ENCODE results near the gene LDLR. TPM values are rescaled to one million over a fixed set of nuclear protein-coding genes. Genes with fewer than 3 reads are reported as not detected.
A peak's percentile ranks its signal among the peaks of the same experiment; 100 is the strongest.
"Not testable (repeated sequence)": the region's sequence is repeated elsewhere in the genome, so short reads cannot be mapped to it uniquely, and the experiment has no call there.

The LDLR gene
- total RNA-seq, 1 donor from 2014 or later, result 121 TPM

DNA sequence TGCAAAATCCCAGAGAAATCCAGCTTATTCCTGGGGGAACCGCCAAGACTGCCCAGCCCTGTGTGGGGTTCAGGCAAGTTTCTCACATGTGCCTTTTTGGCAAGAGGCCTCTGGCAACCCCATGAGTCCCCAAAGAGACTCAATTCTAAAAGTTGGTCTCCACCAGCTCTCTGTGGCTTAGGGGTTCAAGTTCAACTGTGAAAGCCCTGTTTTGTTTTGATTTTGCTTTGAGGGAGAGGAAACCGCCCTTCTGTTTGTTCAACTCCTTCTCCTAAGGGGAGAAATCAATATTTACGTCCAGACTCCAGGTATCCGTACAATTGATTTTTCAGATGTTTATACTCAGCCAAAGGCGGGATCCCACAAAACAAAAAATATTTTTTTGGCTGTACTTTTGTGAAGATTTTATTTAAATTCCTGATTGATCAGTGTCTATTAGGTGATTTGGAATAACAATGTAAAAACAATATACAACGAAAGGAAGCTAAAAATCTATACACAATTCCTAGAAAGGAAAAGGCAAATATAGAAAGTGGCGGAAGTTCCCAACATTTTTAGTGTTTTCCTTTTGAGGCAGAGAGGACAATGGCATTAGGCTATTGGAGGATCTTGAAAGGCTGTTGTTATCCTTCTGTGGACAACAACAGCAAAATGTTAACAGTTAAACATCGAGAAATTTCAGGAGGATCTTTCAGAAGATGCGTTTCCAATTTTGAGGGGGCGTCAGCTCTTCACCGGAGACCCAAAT is 583 bp upstream of the LDLR start:
- Mint-ChIP-seq H3K4me1 (peaks cover 24% of the 10 kb centered on the region), H3K36me3 (ENCODE audit: low read depth) (peaks cover 30% of the 10 kb centered on the region), H3K9me3 (no peaks in the 10 kb centered on the region), H3K4me3 (peak overlapping the region; percentile 97), H3K27me3 (no peaks in the 10 kb centered on the region), H3K27ac (peak overlapping the region; percentile 100)
- intact Hi-C loops (cut with micrococcal nuclease), result loop anchor here (1.0 to 5.0 kb wide), 2 partner anchors 51 to 347 kb away; partner anchors contain the start of genes ODAD3 and PRKCSH
- DNase-seq, result peak; percentile 70

- H3K27me3 Mint-ChIP-seq, result not testable (repeated sequence)
- peaks cover 33% of the 10 kb centered on the region for H3K4me1 Mint-ChIP-seq
- intact Hi-C loops (cut with micrococcal nuclease), result loop anchor here (2.0 to 10.0 kb wide), 3 partner anchors 129 to 985 kb away; partner anchors contain the start of genes ANGPTL6, ILF3, PPAN and SMARCA4
Measured at GRCh38 chr19:11090014-11090263, 676 bp downstream of the LDLR start.

DNA sequence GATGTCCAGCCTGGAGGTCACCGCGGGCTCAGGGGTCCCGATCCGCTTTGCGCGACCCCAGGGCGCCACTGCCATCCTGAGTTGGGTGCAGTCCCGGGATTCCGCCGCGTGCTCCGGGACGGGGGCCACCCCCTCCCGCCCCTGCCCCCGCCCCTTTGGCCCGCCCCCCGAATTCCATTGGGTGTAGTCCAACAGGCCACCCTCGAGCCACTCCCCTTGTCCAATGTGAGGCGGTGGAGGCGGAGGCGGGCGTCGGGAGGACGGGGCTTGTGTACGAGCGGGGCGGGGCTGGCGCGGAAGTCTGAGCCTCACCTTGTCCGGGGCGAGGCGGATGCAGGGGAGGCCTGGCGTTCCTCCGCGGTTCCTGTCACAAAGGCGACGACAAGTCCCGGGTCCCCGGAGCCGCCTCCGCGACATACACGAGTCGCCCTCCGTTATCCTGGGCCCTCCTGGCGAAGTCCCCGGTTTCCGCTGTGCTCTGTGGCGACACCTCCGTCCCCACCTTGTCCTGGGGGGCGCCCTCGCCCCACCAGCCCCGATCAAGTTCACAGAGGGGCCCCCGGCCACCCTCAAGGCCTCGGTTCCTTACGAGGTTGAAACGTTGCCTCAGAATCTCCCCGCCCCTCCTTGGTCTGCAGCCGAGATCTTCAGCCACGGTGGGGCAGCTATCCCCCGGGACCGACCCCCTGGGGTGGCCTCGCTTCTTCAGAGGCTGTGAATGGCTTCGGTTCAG is 1.2 kb downstream of the LDLR start:
- Mint-ChIP-seq H3K36me3 (ENCODE audit: low read depth) (peaks cover 43% of the 10 kb centered on the region), H3K4me1 (peaks cover 37% of the 10 kb centered on the region), H3K27ac (peak overlapping the region; percentile 100), H3K27me3 (no peaks in the 10 kb centered on the region), H3K4me3 (peak overlapping the region; percentile 97), H3K9me3 (no peaks in the 10 kb centered on the region)
- peak; percentile 99 for DNase-seq
- intact Hi-C loops (cut with micrococcal nuclease), result loop anchor here (2.0 to 10.0 kb wide), 3 partner anchors 130 to 986 kb away; partner anchors contain the start of genes ANGPTL6, ILF3, PPAN and SMARCA4

More at GRCh38 chr19:11090014-11090263, 676 bp downstream of the LDLR start:
- Mint-ChIP-seq H3K4me3 (peak overlapping the region; percentile 97), H3K27ac (peak overlapping the region; percentile 100), H3K36me3 (ENCODE audit: low read depth) (peaks cover 40% of the 10 kb centered on the region)
- H3K9me3 Mint-ChIP-seq, DNase-seq: not testable (repeated sequence)

DNA sequence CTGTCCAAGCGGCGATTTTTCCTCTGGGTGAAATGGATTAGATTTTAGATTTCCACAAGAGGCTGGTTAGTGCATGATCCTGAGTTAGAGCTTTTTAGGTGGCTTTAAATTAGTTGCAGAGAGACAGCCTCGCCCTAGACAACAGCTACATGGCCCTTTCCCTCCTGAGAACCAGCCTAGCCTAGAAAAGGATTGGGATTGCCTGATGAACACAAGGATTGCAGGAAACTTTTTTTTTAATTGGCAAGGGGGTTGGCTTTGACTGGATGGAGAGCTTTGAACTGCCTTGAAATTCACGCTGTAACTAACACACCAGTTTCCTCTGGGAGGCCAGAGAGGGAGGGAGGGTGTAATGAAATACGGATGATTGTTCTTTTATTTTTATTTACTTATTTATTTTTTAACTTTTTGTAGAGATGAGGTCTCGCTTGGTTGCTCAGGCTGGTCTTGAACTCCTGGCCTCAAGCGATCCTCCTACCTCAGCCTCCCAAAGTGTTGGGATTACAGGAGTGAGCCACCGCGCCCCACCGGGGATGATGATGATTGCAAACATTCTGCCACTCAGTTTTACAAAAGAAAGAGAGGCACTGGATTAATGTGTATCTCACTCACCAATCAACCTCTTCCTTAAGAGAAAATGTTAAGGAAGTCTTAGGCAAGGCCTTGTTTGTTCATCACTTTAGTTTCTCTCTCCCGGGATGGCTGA is 1.9 kb downstream of the LDLR start:
- H3K36me3 Mint-ChIP-seq (ENCODE audit: low read depth), result peaks cover 49% of the 10 kb centered on the region
- intact Hi-C loops (cut with micrococcal nuclease), result loop anchor here (2.0 to 10.0 kb wide), 3 partner anchors 130 to 986 kb away; partner anchors contain the start of genes ANGPTL6, ILF3, PPAN and SMARCA4
- H3K9me3 Mint-ChIP-seq, result peaks cover under 1% of the 10 kb centered on the region
- H3K27me3 Mint-ChIP-seq, result no peaks in the 10 kb centered on the region
- H3K4me3 Mint-ChIP-seq, result peak overlapping the region; percentile 97
- no peak for DNase-seq
- H3K4me1 Mint-ChIP-seq, result peaks cover 43% of the 10 kb centered on the region
- peak overlapping the region; percentile 94 for H3K27ac Mint-ChIP-seq

GRCh38 chr19:11091703-11092153 is 2.5 kb downstream of the LDLR start:
- Mint-ChIP-seq H3K4me3 (peak overlapping the region; percentile 97), H3K27ac (peak overlapping the region; percentile 94), H3K36me3 (ENCODE audit: low read depth) (peaks cover 54% of the 10 kb centered on the region), H3K4me1 (peaks cover 48% of the 10 kb centered on the region), H3K27me3 (no peaks in the 10 kb centered on the region), H3K9me3 (peaks cover 4% of the 10 kb centered on the region)
- intact Hi-C loops (cut with micrococcal nuclease), result loop anchor here (2.0 to 10.0 kb wide), 3 partner anchors 131 to 987 kb away; partner anchors contain the start of genes ANGPTL6, ILF3, PPAN and SMARCA4
- DNase-seq, result peak; percentile 91

- H3K27me3 Mint-ChIP-seq, result no peaks in the 10 kb centered on the region
- DNase-seq, result peak; percentile 88
- H3K27ac Mint-ChIP-seq, result peak overlapping the region; percentile 94
- H3K4me3 Mint-ChIP-seq, result peak overlapping the region; percentile 97
- intact Hi-C loops (cut with micrococcal nuclease), result loop anchor here (10.0 kb wide), 2 partner anchors 437 to 987 kb away; partner anchors contain the start of genes ANGPTL6, ILF3 and PPAN
- peaks cover 4% of the 10 kb centered on the region for H3K9me3 Mint-ChIP-seq
- H3K4me1 Mint-ChIP-seq, result peaks cover 49% of the 10 kb centered on the region
- H3K36me3 Mint-ChIP-seq (ENCODE audit: low read depth), result peaks cover 56% of the 10 kb centered on the region
Measured at GRCh38 chr19:11092181-11092538, 2.9 kb downstream of the LDLR start.

DNA sequence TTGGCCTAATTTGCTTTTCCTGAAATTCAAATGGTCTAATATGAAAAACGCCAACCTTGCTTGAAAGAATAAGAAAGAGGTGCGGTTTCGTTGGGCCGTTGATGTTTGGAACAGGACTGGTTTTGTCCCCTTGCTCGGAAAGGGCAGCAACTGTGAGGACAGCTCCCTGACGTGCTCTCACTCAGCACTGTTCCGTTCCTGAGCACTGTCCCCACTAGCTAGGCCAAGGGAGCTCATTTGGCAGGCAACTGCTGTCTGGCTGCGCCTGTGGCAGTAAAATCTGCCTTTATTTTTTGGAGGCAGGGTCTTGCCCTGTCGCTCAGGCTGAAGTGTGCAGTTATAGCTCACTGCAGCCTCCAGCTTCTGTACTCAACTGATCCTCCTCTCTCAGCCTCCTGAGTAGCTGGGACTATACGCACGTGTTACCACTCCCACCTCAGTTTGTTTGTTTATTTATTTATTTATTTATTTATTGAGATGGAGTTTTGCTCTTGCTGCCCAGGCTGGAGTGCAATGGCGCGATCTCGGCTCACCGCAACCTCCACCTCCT is 4.5 kb downstream of the LDLR start:
- peaks cover 64% of the 10 kb centered on the region for H3K36me3 Mint-ChIP-seq (ENCODE audit: low read depth)
- peak overlapping the region; percentile 94 for H3K27ac Mint-ChIP-seq
- no peaks in the 10 kb centered on the region for H3K27me3 Mint-ChIP-seq
- peak overlapping the region; percentile 97 for H3K4me3 Mint-ChIP-seq
- peak; percentile 68 for DNase-seq
- H3K9me3 Mint-ChIP-seq, result peaks cover 4% of the 10 kb centered on the region
- intact Hi-C loops (cut with micrococcal nuclease), result loop anchor here (10.0 kb wide), 2 partner anchors 439 to 989 kb away; partner anchors contain the start of genes ANGPTL6, ILF3 and PPAN
- H3K4me1 Mint-ChIP-seq, result peaks cover 46% of the 10 kb centered on the region

DNA sequence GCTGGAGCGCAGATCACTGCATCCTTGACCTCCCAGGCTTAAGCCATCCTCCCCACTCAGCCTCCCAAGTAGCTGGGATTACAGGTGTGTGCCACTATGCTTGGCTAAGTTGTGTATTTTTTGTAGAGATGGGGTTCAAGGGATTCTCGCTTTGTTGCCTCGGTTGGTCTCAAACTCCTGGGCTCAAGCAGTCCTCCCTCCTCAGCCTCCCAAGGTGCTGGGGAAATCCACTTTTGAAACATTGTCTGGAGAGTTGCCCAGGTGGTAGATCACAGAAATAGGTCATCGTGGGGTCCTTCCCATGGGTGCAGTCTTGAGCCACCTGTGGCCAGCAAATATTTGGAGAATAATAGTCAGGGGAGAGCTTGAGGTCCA is 5.2 kb downstream of the LDLR start:
- Mint-ChIP-seq H3K27ac (peak overlapping the region; percentile 89), H3K4me1 (peaks cover 44% of the 10 kb centered on the region), H3K36me3 (ENCODE audit: low read depth) (peaks cover 67% of the 10 kb centered on the region), H3K27me3 (no peaks in the 10 kb centered on the region), H3K9me3 (peaks cover 4% of the 10 kb centered on the region), H3K4me3 (peak overlapping the region; percentile 79)
- no peak for DNase-seq
- intact Hi-C loops (cut with micrococcal nuclease), result loop anchor here (10.0 kb wide), 2 partner anchors 440 to 990 kb away; partner anchors contain the start of genes ANGPTL6, ILF3 and PPAN

DNA sequence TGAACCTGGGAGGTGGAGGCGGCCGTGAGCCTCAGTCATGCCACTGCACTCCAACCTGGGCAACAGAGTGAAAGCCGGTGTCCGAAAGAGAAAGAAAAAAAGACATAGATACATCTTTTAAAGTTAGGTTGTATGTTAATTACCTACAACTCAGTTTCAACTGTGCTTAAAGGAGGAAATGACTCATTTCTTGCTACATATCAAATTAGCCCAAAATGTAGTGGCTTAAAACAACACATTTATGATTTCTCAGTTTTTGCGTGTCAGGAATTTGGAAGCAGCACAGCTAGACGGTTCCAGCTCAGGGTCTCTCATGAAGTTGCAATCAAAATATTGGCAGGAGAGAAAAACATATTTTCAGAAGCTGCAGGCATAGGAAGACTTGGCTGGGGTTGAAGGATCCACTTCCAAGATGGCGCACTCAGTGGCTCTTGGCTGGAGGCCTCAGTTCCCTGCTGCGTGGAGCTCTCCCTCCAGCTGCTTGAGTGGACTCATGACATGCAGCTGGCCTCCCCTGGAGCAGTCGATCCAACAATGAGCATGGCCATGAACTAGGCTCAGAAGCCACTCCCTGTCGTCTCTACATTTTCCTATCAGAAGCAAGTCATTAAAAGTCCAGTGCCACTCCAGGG is 7.1 kb downstream of the LDLR start:
- H3K27ac Mint-ChIP-seq, result peak overlapping the region; percentile 89
- H3K9me3 Mint-ChIP-seq, result peaks cover 4% of the 10 kb centered on the region
- intact Hi-C loops (cut with micrococcal nuclease), result loop anchor here (5.0 to 10.0 kb wide), 3 partner anchors 286 to 992 kb away; partner anchors contain the start of genes ANGPTL6, EPOR, ILF3 and PPAN
- DNase-seq, result peak; percentile 85
- H3K27me3 Mint-ChIP-seq, result no peaks in the 10 kb centered on the region
- peaks cover 72% of the 10 kb centered on the region for H3K36me3 Mint-ChIP-seq (ENCODE audit: low read depth)
- peaks cover 51% of the 10 kb centered on the region for H3K4me1 Mint-ChIP-seq
- H3K4me3 Mint-ChIP-seq, result peak overlapping the region; percentile 79

DNA sequence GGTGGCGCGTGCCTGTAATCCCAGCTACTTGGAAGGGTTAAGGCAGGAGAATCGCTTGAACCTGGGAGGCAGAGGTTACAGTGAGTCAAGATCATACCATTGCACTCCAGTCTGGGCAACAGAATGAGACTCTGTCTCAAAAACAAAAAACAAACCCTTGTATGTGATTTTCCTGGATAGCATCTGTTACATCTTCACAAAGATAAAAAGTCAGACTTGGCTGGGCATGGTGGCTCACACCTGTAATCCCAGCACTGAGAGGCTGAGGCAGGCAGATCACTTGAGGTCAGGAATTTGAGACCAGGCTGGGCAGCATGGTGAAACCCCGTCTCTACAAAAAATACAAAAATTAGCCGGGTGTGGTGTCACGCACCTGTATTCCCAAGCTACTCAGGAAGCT is 8.1 kb downstream of the LDLR start:
- Mint-ChIP-seq H3K36me3 (ENCODE audit: low read depth) (peaks cover 67% of the 10 kb centered on the region), H3K4me1 (peaks cover 48% of the 10 kb centered on the region), H3K27ac (peak overlapping the region; percentile 89)
- H3K9me3 Mint-ChIP-seq, DNase-seq, H3K27me3 Mint-ChIP-seq, H3K4me3 Mint-ChIP-seq: not testable (repeated sequence)
- intact Hi-C loops (cut with micrococcal nuclease), result loop anchor here (5.0 to 10.0 kb wide), 3 partner anchors 285 to 993 kb away; partner anchors contain the start of genes ANGPTL6, EPOR, ILF3 and PPAN

- Mint-ChIP-seq H3K9me3 (peaks cover 4% of the 10 kb centered on the region), H3K4me3 (no peak overlapping the region), H3K27ac (no peak overlapping the region), H3K36me3 (ENCODE audit: low read depth) (peaks cover 66% of the 10 kb centered on the region), H3K27me3 (no peaks in the 10 kb centered on the region), H3K4me1 (peaks cover 39% of the 10 kb centered on the region)
- DNase-seq, result no peak
- intact Hi-C loops (cut with micrococcal nuclease), result loop anchor here (5.0 to 10.0 kb wide), 3 partner anchors 284 to 994 kb away; partner anchors contain the start of genes ANGPTL6, EPOR, ILF3 and PPAN
Measured at GRCh38 chr19:11098327-11098726, 9.1 kb downstream of the LDLR start.

DNA sequence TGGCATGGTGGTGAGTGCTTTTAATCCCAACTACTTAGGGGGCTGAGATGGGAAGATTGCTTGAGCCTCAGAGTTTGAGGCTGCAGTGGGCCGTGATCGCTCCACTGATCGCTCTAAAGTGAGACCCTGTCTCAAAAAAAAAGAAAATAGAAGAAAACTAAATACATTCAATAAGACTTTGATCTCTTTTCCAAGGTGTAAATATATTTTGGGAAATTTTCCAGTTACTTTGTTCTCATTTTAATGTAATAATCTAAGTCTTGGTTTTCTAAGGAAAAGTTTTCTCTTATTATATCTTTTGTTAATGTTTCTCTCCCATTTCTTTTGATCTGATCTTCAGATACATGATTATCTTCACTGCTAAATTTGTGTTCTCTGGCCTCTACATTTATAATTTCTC is 9.6 kb downstream of the LDLR start:
- DNase-seq, result no peak
- Mint-ChIP-seq H3K36me3 (ENCODE audit: low read depth) (peaks cover 68% of the 10 kb centered on the region), H3K4me3 (no peak overlapping the region), H3K4me1 (peaks cover 36% of the 10 kb centered on the region), H3K9me3 (peaks cover 4% of the 10 kb centered on the region), H3K27ac (peak overlapping the region; percentile 1), H3K27me3 (no peaks in the 10 kb centered on the region)
- intact Hi-C loops (cut with micrococcal nuclease), result loop anchor here (5.0 to 10.0 kb wide), 3 partner anchors 283 to 994 kb away; partner anchors contain the start of genes ANGPTL6, EPOR, ILF3 and PPAN
